Measurements from ENCODE around the gene FMN1. TPM values are rescaled to one million over a fixed set of nuclear protein-coding genes. Genes with fewer than 3 reads are reported as not detected.

The FMN1 gene
- total RNA-seq, 1 experiment from 2014 or later, result 0.37 TPM

DNA sequence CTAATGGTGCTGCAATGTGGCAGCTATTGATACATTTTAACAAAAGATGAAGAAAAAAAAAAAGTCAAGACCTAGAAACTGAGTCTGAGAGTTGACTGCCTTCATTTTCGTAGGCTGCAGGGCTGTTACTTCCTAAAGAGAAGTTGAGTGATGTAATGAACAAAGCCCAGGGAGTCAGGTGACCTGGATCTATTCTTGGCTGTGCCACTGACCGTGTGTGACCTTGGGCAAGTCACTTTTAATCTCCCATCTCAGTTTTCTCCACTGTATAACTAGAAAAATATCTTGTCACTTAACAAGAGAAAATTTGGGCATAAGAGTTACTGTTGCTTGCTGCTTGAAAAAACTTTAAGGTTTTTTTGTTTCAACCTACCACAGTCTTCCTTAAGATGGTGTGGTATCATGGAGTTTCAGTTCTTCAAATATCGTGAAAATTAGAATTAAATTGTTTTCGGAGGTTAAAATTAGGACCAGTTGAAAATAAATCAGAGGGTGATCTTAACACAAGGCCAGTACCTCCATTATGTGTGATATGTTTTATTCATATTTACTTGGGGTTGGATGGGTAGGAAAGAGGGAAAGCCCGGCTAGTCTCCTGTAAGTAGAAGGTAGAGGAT lies 5.8 kb downstream of the FMN1 start:
- DNase-seq (ENCODE audit: low spot score), result no peak
- ChIA-PET CTCF (interaction anchor here (0.7 kb wide), 1 partner anchor 815 kb away, joined by 6 read pairs; no protein-coding TSS in a partner anchor), POLR2A (ENCODE audit: low non-redundant PET) (no interaction called here)
- intact Hi-C loops (cut with micrococcal nuclease; ENCODE audit: unreplicated experiment), result no loop called here
- no peaks in the 10 kb centered on the region for H3K36me3 ChIP-seq (ENCODE audit: insufficient read depth, low read length, poor library complexity, severe bottlenecking)
- no peak overlapping the region for H3K27ac ChIP-seq (ENCODE audit: low read depth, low read length, poor library complexity, severe bottlenecking)
- no peak overlapping the region for H3K4me3 ChIP-seq (ENCODE audit: low read depth, low read length, poor library complexity, severe bottlenecking)
- H3K27me3 ChIP-seq (replicated peaks; ENCODE audit: insufficient read depth, low read depth, low read length, poor library complexity), result peaks cover 40% of the 10 kb centered on the region
- TF ChIP-seq, protein P1, sequence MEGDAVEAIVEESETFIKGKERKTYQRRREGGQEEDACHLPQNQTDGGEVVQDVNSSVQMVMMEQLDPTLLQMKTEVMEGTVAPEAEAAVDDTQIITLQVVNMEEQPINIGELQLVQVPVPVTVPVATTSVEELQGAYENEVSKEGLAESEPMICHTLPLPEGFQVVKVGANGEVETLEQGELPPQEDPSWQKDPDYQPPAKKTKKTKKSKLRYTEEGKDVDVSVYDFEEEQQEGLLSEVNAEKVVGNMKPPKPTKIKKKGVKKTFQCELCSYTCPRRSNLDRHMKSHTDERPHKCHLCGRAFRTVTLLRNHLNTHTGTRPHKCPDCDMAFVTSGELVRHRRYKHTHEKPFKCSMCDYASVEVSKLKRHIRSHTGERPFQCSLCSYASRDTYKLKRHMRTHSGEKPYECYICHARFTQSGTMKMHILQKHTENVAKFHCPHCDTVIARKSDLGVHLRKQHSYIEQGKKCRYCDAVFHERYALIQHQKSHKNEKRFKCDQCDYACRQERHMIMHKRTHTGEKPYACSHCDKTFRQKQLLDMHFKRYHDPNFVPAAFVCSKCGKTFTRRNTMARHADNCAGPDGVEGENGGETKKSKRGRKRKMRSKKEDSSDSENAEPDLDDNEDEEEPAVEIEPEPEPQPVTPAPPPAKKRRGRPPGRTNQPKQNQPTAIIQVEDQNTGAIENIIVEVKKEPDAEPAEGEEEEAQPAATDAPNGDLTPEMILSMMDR (conservative IDR thresholded peaks at IDR 0.05; ENCODE audit: low read depth, low read length), result no peak
- no peak for TF ChIP-seq EZH2 (IDR thresholded peaks at IDR 0.05; ENCODE audit: borderline replicate concordance, low read depth, low read length, poor library complexity, severe bottlenecking)
- no peaks in the 10 kb centered on the region for H3K9me3 ChIP-seq (ENCODE audit: low read depth, low read length, poor library complexity, severe bottlenecking)
- H3K4me1 ChIP-seq (ENCODE audit: insufficient read depth, low read length, poor library complexity, severe bottlenecking), result no peaks in the 10 kb centered on the region
- no TSS peak for BruUV-seq (replicated peaks)

- intact Hi-C loops (cut with micrococcal nuclease; ENCODE audit: unreplicated experiment), result no loop called here
- no peak overlapping the region for H3K27ac ChIP-seq (ENCODE audit: low read depth, low read length, poor library complexity, severe bottlenecking)
- no TSS peak for BruUV-seq (replicated peaks)
- POLR2A ChIA-PET (ENCODE audit: low non-redundant PET), result no interaction called here
- H3K27me3 ChIP-seq (replicated peaks; ENCODE audit: insufficient read depth, low read depth, low read length, poor library complexity), result peaks cover 34% of the 10 kb centered on the region
- DNase-seq (ENCODE audit: low spot score), result no peak
- no peak for TF ChIP-seq EZH2 (IDR thresholded peaks at IDR 0.05; ENCODE audit: borderline replicate concordance, low read depth, low read length, poor library complexity, severe bottlenecking)
- TF ChIP-seq, protein P1 (conservative IDR thresholded peaks at IDR 0.05; ENCODE audit: low read depth, low read length), result no peak
- no peak overlapping the region for H3K4me3 ChIP-seq (ENCODE audit: low read depth, low read length, poor library complexity, severe bottlenecking)
- H3K9me3 ChIP-seq (ENCODE audit: low read depth, low read length, poor library complexity, severe bottlenecking), result no peaks in the 10 kb centered on the region
- no peaks in the 10 kb centered on the region for H3K36me3 ChIP-seq (ENCODE audit: insufficient read depth, low read length, poor library complexity, severe bottlenecking)
- no peaks in the 10 kb centered on the region for H3K4me1 ChIP-seq (ENCODE audit: insufficient read depth, low read length, poor library complexity, severe bottlenecking)
- CTCF ChIA-PET, result interaction anchor here (0.7 kb wide), 1 partner anchor 815 kb away, joined by 6 read pairs; no protein-coding TSS in a partner anchor
These were observed 6.4 kb downstream of the FMN1 start for GRCh38 chr15:33188159-33188558.

GRCh38 chr15:33183334-33183733 lies 11.2 kb downstream of the FMN1 start:
- intact Hi-C loops (cut with micrococcal nuclease; ENCODE audit: unreplicated experiment), result no loop called here
- no peak overlapping the region for H3K4me3 ChIP-seq (ENCODE audit: low read depth, low read length, poor library complexity, severe bottlenecking)
- ChIA-PET CTCF (interaction anchor here (0.5 kb wide), 1 partner anchor 106 kb away, joined by 3 read pairs; no protein-coding TSS in a partner anchor), POLR2A (ENCODE audit: low non-redundant PET) (no interaction called here)
- TF ChIP-seq, protein P1 (conservative IDR thresholded peaks at IDR 0.05; ENCODE audit: low read depth, low read length), result no peak
- TF ChIP-seq EZH2 (IDR thresholded peaks at IDR 0.05; ENCODE audit: borderline replicate concordance, low read depth, low read length, poor library complexity, severe bottlenecking), result no peak
- H3K27me3 ChIP-seq (replicated peaks; ENCODE audit: insufficient read depth, low read depth, low read length, poor library complexity), result peaks cover 7% of the 10 kb centered on the region
- H3K36me3 ChIP-seq (ENCODE audit: insufficient read depth, low read length, poor library complexity, severe bottlenecking), result no peaks in the 10 kb centered on the region
- no peak overlapping the region for H3K27ac ChIP-seq (ENCODE audit: low read depth, low read length, poor library complexity, severe bottlenecking)
- no peaks in the 10 kb centered on the region for H3K4me1 ChIP-seq (ENCODE audit: insufficient read depth, low read length, poor library complexity, severe bottlenecking)
- no peaks in the 10 kb centered on the region for H3K9me3 ChIP-seq (ENCODE audit: low read depth, low read length, poor library complexity, severe bottlenecking)
- DNase-seq (ENCODE audit: low spot score), result no peak
- no TSS peak for BruUV-seq (replicated peaks)

Data from A673 (cell line).